Brain microvascular endothelial cell (primary cell): Measurements from ENCODE around the gene ZDHHC21.

Experiments used
- DNase-seq: peaks from one replicate; pipeline ENCODE4 v3.0.0-alpha.2; 2020
- H3K27ac ChIP-seq: fragments of 250-450 bp; sonication (Bioruptor Pico); 2 replicates; pipeline ENCODE4 v1.5.1; 2020; ENCODE audit warnings: mild to moderate bottlenecking, moderate library complexity
- H3K27me3 ChIP-seq: fragments of 250-450 bp; sonication (Bioruptor Pico); replicated peaks from 2 replicates; pipeline ENCODE4 v1.5.1; 2020; ENCODE audit warnings: mild to moderate bottlenecking
- H3K36me3 ChIP-seq: fragments of 250-450 bp; sonication (Bioruptor Pico); replicated peaks from 2 replicates; pipeline ENCODE4 v1.5.1; 2020; ENCODE audit warnings: mild to moderate bottlenecking
- H3K4me3 ChIP-seq: 2 replicates; pipeline ENCODE4 v1.5.1; 2011; ENCODE audit warnings: low read depth, mild to moderate bottlenecking, control low read depth, low read length, moderate library complexity
- CTCF ChIP-seq: IDR thresholded peaks from 2 replicates; pipeline ENCODE4 v1.5.1; 2011; ENCODE audit warnings: low read depth, mild to moderate bottlenecking, moderate library complexity, low read length, control low read depth, inconsistent platforms; ENCODE audit errors: missing control alignments
- in situ Hi-C: cut with HindIII; loops from 2 replicates; pipeline ENCODE4 v1.10.0; 2017; ENCODE audit warnings: low sequenced_read_pairs, low pct_ligation_motif_present

ZDHHC21 gene

GRCh38 chr9:14706530-14707140 lies 13.4 kb upstream of the ZDHHC21 start:
- TF ChIP-seq CTCF = no peak
- in situ Hi-C loops = no loop called here
- H3K27me3 ChIP-seq = no peaks in the 10 kb centered on the region
- DNase-seq = no peak
- no peaks in the 10 kb centered on the region for H3K36me3 ChIP-seq
- no peak overlapping the region for H3K4me3 ChIP-seq
- no peak overlapping the region for H3K27ac ChIP-seq

GRCh38 chr9:14705079-14705478 lies 11.8 kb upstream of the ZDHHC21 start:
- in situ Hi-C loops = no loop called here
- no peak for DNase-seq
- H3K27ac ChIP-seq = no peak overlapping the region
- H3K27me3 ChIP-seq = no peaks in the 10 kb centered on the region
- H3K36me3 ChIP-seq = no peaks in the 10 kb centered on the region
- no peak for TF ChIP-seq CTCF
- H3K4me3 ChIP-seq = no peak overlapping the region

GRCh38 chr9:14704281-14704680 lies 11.0 kb upstream of the ZDHHC21 start:
- Histone ChIP-seq H3K36me3 (no peaks in the 10 kb centered on the region), H3K27ac (no peak overlapping the region), H3K27me3 (no peaks in the 10 kb centered on the region), H3K4me3 (no peak overlapping the region)
- in situ Hi-C loops = no loop called here
- TF ChIP-seq CTCF = no peak
- DNase-seq = no peak

GRCh38 chr9:14702200-14702720 lies 9.0 kb upstream of the ZDHHC21 start:
- TF ChIP-seq CTCF = no peak
- H3K27me3 ChIP-seq = no peaks in the 10 kb centered on the region
- DNase-seq = no peak
- H3K27ac ChIP-seq = no peak overlapping the region
- H3K36me3 ChIP-seq = no peaks in the 10 kb centered on the region
- in situ Hi-C loops = no loop called here
- no peak overlapping the region for H3K4me3 ChIP-seq

GRCh38 chr9:14692470-14693250 lies 572 bp downstream of the ZDHHC21 start:
- Histone ChIP-seq H3K27me3 (no peaks in the 10 kb centered on the region), H3K36me3 (peaks cover 7% of the 10 kb centered on the region), H3K4me3 (peak overlapping the region; percentile 78), H3K27ac (no peak overlapping the region)
- DNase-seq = no peak
- no peak for TF ChIP-seq CTCF
- in situ Hi-C loops = no loop called here
